ENCODE measurements around the gene TMEM214. TPM values are rescaled to one million over a fixed set of nuclear protein-coding genes. Genes with fewer than 3 reads are reported as not detected.

Gene TMEM214
- total RNA-seq, 1 donor from 2014 or later, result 62.9 TPM

DNA sequence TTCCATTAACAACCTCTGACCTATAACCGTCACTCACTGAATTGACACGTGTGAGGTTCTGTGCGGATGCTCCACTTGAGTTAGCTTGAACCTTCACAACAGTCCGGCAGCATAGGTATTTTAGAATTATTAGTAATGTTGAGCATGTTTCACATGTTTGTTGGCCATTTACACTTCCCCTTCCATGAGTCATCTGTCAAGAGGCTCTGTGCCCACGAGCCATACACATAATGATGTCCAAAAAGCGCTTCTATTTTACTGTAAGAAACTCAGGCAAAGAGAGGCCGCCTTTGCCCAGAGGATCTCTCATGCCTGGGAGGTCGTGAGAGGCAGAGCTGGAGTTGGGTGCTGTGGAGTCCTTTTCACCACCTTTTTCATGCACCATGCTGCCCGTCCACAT, 28.9 kb upstream of the TMEM214 start:
- Histone ChIP-seq H3K27me3 (ENCODE audit: low read depth) (no peaks in the 10 kb centered on the region), H3K4me3 (no peak overlapping the region), H3K9me3 (no peaks in the 10 kb centered on the region), H3K27ac (no peak overlapping the region), H3K36me3 (no peaks in the 10 kb centered on the region), H3K4me1 (no peaks in the 10 kb centered on the region)
- no peak for ATAC-seq
- TF ChIP-seq, protein P1, sequence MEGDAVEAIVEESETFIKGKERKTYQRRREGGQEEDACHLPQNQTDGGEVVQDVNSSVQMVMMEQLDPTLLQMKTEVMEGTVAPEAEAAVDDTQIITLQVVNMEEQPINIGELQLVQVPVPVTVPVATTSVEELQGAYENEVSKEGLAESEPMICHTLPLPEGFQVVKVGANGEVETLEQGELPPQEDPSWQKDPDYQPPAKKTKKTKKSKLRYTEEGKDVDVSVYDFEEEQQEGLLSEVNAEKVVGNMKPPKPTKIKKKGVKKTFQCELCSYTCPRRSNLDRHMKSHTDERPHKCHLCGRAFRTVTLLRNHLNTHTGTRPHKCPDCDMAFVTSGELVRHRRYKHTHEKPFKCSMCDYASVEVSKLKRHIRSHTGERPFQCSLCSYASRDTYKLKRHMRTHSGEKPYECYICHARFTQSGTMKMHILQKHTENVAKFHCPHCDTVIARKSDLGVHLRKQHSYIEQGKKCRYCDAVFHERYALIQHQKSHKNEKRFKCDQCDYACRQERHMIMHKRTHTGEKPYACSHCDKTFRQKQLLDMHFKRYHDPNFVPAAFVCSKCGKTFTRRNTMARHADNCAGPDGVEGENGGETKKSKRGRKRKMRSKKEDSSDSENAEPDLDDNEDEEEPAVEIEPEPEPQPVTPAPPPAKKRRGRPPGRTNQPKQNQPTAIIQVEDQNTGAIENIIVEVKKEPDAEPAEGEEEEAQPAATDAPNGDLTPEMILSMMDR (IDR thresholded peaks at IDR 0.05), result no peak
- intact Hi-C loops (cut with DNase I), result no loop called here
- no peak for DNase-seq

DNA sequence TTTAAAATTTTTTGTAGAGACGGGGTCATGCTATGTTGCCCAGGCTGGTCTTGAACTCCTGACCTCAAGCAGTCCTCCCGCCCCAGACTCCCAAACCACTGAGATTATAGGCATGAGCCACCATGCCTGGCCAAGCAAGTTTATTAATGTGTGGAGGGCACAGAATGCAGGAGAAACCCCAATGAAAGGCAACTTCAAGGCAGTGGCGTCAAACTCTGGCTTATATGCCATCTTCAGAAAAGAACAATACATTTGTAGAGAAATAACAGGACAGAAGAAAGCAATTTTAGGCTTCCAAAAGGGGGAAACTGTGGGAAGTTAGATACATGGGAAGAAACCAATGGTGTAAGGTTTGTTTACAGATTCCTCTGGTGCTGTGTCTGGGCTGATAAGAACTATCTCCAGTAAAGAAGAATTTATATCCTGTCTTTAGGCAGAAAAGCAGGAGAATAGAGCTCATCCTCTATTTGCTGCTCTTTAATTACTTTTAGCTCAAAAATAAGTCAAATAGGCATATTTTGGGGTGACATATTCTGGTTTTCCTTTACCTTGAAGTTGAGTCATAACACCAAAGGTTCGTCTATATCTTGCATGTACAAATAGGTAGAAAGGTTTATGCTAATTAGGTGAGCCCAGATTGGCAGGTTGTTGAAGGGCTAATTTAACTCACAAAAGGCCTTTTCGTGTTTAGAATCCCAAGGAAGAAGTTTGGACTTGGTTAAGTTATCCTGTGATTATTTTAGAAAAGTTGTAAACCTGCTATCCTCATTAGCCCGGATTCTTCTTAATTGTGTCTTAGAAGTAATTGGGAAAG, 26.0 kb upstream of the TMEM214 start:
- Histone ChIP-seq H3K27ac (no peak overlapping the region), H3K27me3 (ENCODE audit: low read depth) (no peaks in the 10 kb centered on the region), H3K9me3 (no peaks in the 10 kb centered on the region), H3K4me1 (no peaks in the 10 kb centered on the region), H3K4me3 (no peak overlapping the region), H3K36me3 (no peaks in the 10 kb centered on the region)
- ATAC-seq (no peak), DNase-seq (no peak)
- intact Hi-C loops (cut with DNase I), result no loop called here
- TF ChIP-seq, protein P1 (IDR thresholded peaks at IDR 0.05), result no peak

DNA sequence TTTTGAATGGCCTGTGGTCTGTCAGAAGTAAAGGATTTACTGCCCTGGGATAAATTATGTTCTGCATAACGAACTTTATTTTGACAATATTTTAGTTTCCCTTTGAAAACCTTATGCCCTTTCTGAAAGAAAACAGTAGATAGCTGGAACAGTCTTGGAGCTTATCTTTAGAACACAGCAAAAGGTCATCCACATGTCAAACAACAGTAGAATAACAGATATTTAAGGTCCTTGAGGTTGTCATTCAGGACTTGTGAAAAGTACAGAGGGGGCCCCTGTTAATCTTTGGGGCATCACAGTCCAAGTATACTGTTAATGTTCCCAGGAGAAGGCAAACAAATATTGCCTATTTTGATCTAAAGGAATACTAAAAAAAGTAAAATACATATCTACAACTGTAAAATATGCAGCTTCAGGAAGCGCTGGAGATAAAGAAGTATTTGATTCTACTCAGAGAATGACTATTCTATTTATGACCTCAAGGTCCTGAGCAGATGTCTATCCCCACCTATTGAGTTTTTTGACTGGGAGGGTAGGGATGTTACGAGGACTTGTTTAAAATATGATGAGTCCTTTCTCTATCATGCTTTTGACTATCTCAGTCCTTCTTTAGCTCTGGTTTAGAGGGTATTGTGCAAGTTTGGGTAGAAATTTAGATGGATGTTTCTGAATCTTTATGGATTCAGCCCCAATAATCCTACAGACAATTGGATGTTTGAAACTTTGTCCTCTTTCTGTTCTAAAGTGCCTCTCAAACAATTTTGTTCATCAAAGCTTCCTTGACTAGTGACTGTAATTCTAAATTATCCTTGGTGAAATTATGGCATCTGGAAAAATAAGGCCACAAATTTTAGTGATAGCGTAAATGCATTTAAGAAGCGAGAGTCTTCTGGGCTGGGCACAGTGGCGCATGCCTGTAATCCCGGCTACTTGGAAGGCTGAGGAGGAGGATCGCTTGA, 25.1 kb upstream of the TMEM214 start:
- H3K4me1 ChIP-seq, result no peaks in the 10 kb centered on the region
- DNase-seq, result no peak
- TF ChIP-seq, protein P1 (IDR thresholded peaks at IDR 0.05), result no peak

DNA sequence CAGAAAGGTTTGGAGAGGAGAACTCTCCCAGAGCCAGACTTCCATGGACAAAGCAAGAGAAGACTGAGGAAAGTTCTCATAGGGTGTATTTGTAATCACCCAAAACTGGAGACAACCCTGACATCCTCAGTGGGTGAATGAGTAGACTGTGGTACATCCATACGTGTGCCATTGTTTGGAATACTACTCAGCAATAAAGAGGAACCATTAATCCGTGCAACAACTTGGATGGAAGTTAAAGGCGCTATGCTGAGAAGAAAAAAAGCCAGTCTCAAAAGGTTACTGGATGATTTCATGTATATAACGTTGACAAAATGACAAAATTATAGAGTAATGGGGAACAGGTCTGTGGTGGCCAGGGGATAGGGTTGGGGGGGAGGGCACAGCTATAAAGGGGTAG, 24.1 kb upstream of the TMEM214 start:
- intact Hi-C loops (cut with DNase I), result no loop called here
- no peak overlapping the region for H3K4me3 ChIP-seq
- no peaks in the 10 kb centered on the region for H3K9me3 ChIP-seq
- DNase-seq, result no peak
- TF ChIP-seq, protein P1 (IDR thresholded peaks at IDR 0.05), result no peak
- no peaks in the 10 kb centered on the region for H3K27me3 ChIP-seq (ENCODE audit: low read depth)
- H3K4me1 ChIP-seq, result no peaks in the 10 kb centered on the region
- H3K27ac ChIP-seq, result no peak overlapping the region
- ATAC-seq, result no peak
- H3K36me3 ChIP-seq, result no peaks in the 10 kb centered on the region

More for the DNA sequence above, 25.1 kb upstream of the TMEM214 start:
- H3K9me3 ChIP-seq, result no peaks in the 10 kb centered on the region
- H3K27me3 ChIP-seq (ENCODE audit: low read depth), result no peaks in the 10 kb centered on the region
- ATAC-seq, result no peak
- no peak overlapping the region for H3K4me3 ChIP-seq
- no peak overlapping the region for H3K27ac ChIP-seq
- no peaks in the 10 kb centered on the region for H3K36me3 ChIP-seq
- intact Hi-C loops (cut with DNase I), result no loop called here

DNA sequence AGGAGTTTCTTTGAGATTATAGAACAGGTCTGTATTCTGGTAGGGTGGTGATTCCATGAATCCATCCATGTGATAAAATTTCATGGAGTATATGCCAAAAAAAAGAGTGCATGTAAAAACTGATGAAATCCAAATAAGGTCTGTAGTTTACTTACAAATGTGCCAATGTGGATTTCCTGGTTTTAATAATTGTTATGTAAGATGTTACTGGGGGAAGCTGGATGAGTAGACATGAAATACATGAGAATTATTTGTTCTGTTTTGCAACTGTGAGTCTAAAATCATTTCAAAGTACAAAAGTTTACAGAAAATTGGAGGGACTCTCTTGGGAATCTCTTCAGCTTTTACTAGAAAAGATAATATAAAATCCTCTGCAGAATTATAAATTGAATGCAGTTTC, 23.7 kb upstream of the TMEM214 start:
- DNase-seq, result no peak
- intact Hi-C loops (cut with DNase I), result no loop called here
- Histone ChIP-seq H3K36me3 (no peaks in the 10 kb centered on the region), H3K27me3 (ENCODE audit: low read depth) (no peaks in the 10 kb centered on the region), H3K4me1 (no peaks in the 10 kb centered on the region), H3K27ac (no peak overlapping the region), H3K9me3 (no peaks in the 10 kb centered on the region), H3K4me3 (no peak overlapping the region)
- ATAC-seq, result no peak
- TF ChIP-seq, protein P1 (IDR thresholded peaks at IDR 0.05), result no peak
